ENCODE results near the gene PTPRE. TPM values are rescaled to one million over a fixed set of nuclear protein-coding genes. Genes with fewer than 3 reads are reported as not detected.

Gene PTPRE
- total RNA-seq, 1 experiment from 2014 or later: 12.3 TPM

DNA sequence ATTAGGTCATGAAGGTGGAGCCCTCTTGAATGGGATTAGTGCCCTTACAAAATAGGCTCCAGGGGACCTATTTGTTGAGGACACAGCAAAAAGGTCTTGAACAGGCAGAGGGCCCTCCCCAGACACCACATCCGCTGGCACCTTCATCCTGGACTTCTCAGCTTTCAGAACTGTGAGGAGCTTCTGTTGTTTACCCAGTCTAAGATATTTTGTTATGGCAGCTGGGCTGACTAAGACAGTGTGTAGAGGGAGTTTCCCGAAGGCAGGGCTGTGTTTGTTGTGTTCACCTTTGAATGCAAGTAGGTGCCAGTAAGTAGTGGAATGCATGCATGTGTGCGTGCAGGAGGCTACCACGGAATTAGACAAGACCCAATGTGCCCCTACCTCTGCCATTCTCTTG, 106.7 kb downstream of the PTPRE start:
- ChIA-PET POLR2A (no interaction called here), RAD21 (ENCODE audit: low non-redundant PET in 1 of 2, low total read pairs in 2 of 2, uncharacterized antibody in 2 of 2, unreplicated experiment in 2 of 2) (no interaction called here), CTCF (interaction anchor here (5.1 kb wide), 1 partner anchor 108 kb away, joined by 69 read pairs; the partner anchor contains the start of gene PTPRE)
- intact Hi-C loops (cut with micrococcal nuclease): no loop called here
- Histone ChIP-seq H3K27ac (ENCODE audit: low read depth, low read length) (no peak overlapping the region), H3K9me3 (ENCODE audit: control insufficient read depth in 1 of 2, insufficient read depth in 1 of 2, low read depth in 1 of 2, low read length in 2 of 2) (no peaks in the 10 kb centered on the region), H2AFZ (ENCODE audit: low read depth, low read length, poor library complexity, severe bottlenecking) (no peak overlapping the region), H3K9me2 (ENCODE audit: insufficient read depth) (no peaks in the 10 kb centered on the region), H3K79me2 (ENCODE audit: insufficient read depth, low read length) (no peaks in the 10 kb centered on the region), H4K20me1 (ENCODE audit: insufficient read depth) (no peaks in the 10 kb centered on the region), H3K4me1 (ENCODE audit: control insufficient read depth in 1 of 2, insufficient read depth in 2 of 2, low read length in 2 of 2) (peaks cover 3 to 9% of the 10 kb centered on the region in 2 experiments; a peak in 3 of 4 replicates), H3K27me3 (ENCODE audit: insufficient read depth, low read length) (no peaks in the 10 kb centered on the region), H3K4me3 (replicated peaks in 1 of 2; ENCODE audit: low read depth in 1 of 2, low read length in 2 of 2) (no peak overlapping the region), H3K9ac (ENCODE audit: low read length) (no peak overlapping the region), H3K36me3 (ENCODE audit: control insufficient read depth in 1 of 2, insufficient read depth in 2 of 2, low read length in 2 of 2) (no peaks in the 10 kb centered on the region), H3K4me2 (ENCODE audit: low read length) (no peak overlapping the region)
- no TSS peak for BruUV-seq (replicated peaks)
- ATAC-seq (no peak), DNase-seq (ENCODE audit: low read depth, low spot score) (no peak)
- TF ChIP-seq SP1 (IDR thresholded peaks at IDR 0.05; ENCODE audit: low read depth) (no peak), ZNF274 (IDR thresholded peaks at IDR 0.05; ENCODE audit: low read depth, low read length) (no peak), SIN3A (IDR thresholded peaks at IDR 0.05; ENCODE audit: low read depth) (no peak), POLR2A (IDR thresholded peaks at IDR 0.05; ENCODE audit: borderline replicate concordance, extremely low read depth, insufficient read depth, insufficient read length) (no peak), EZH2phosphoT487 (IDR thresholded peaks at IDR 0.05; ENCODE audit: borderline replicate concordance) (no peak), ELF1 (IDR thresholded peaks at IDR 0.05; ENCODE audit: borderline replicate concordance, low read depth) (no peak), CBX3 (IDR thresholded peaks at IDR 0.05; ENCODE audit: low read depth) (no peak), SRF (IDR thresholded peaks at IDR 0.05; ENCODE audit: low read depth) (no peak), TCF7L2 (IDR thresholded peaks at IDR 0.05; ENCODE audit: borderline replicate concordance, extremely low read depth, insufficient read depth, insufficient read length) (no peak), REST (IDR thresholded peaks at IDR 0.05; ENCODE audit: low read depth) (no peak), EGR1 (IDR thresholded peaks at IDR 0.05; ENCODE audit: low read depth) (no peak), EZH2 (IDR thresholded peaks at IDR 0.05) (no peak), POLR2AphosphoS5 (IDR thresholded peaks at IDR 0.05; ENCODE audit: low read depth, low read length) (no peak), YY1 (IDR thresholded peaks at IDR 0.05; ENCODE audit: extremely low read depth, insufficient replicate concordance, low read depth, low read length) (no peak)
- TF ChIP-seq, protein P1, sequence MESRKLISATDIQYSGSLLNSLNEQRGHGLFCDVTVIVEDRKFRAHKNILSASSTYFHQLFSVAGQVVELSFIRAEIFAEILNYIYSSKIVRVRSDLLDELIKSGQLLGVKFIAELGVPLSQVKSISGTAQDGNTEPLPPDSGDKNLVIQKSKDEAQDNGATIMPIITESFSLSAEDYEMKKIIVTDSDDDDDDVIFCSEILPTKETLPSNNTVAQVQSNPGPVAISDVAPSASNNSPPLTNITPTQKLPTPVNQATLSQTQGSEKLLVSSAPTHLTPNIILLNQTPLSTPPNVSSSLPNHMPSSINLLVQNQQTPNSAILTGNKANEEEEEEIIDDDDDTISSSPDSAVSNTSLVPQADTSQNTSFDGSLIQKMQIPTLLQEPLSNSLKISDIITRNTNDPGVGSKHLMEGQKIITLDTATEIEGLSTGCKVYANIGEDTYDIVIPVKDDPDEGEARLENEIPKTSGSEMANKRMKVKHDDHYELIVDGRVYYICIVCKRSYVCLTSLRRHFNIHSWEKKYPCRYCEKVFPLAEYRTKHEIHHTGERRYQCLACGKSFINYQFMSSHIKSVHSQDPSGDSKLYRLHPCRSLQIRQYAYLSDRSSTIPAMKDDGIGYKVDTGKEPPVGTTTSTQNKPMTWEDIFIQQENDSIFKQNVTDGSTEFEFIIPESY (IDR thresholded peaks at IDR 0.05; ENCODE audit: extremely low read depth, insufficient replicate concordance, low read length): no peak

Data from HCT116 (cell line).